HepG2 (cell line): ENCODE results near the gene TADA1. TPM values are rescaled to one million over a fixed set of nuclear protein-coding genes. Genes with fewer than 3 reads are reported as not detected.

Experiments
- ATAC-seq: fragments of 200-7000 bp; cut with Tn5 transposase; 3 replicates; pipeline ENCODE4 v1.9.1; 2020; ENCODE audit warnings: mild to moderate bottlenecking, moderate library complexity
- BruUV-seq: library from RNA; stranded (reverse); fragments of 400-500 nt; replicated peaks from 2 replicates; lab custom pipeline; 2021; lab: Mats Ljungman, UMichigan
- CTCF ChIA-PET: fragments of 300-600 bp; formaldehyde crosslinking; extraction: SDS; loops from one replicate; lab custom pipeline; 2021; ENCODE audit warnings: low total read pairs, inconsistent platforms, low intra/inter-chr PET ratio; lab: Yijun Ruan, JAX
- POLR2A ChIA-PET: fragments of 350-600 bp; sonication (Branson Sonifier 250); formaldehyde crosslinking; loops from one replicate; lab custom pipeline; 2020; ENCODE audit warnings: antibody characterized with exemption, inconsistent platforms; lab: Yijun Ruan, JAX
- DNase-seq: peaks from one replicate; pipeline ENCODE4 v3.0.0-alpha.2; 2015; ENCODE audit warnings: low spot score
- FAIRE-seq: peaks from 3 replicates; lab custom pipeline; 2011; peaks lifted over from hg19 to GRCh38; lab: Jason Lieb, UNC
- H2AFZ ChIP-seq: one replicate; pipeline ENCODE4 v1.6.1; 2011; ENCODE audit warnings: low read length, inconsistent platforms
- H3K27ac ChIP-seq: fragments of 300-600 bp; 3 replicates; pipeline ENCODE4 v1.8.0; 2011; ENCODE audit warnings: mixed run types, mild to moderate bottlenecking, mixed read lengths, low read length, inconsistent platforms; ENCODE audit not compliant: insufficient read depth; ENCODE audit errors: extremely low read length
- H3K27me3 ChIP-seq, 2 experiments: fragments of 200-600 bp in 1 of 2; 2 replicates in 1 of 2; 3 replicates in 1 of 2; pipeline versions ENCODE4 v1.6.0 to v1.8.0; 2011; ENCODE audit warnings: low read length in 2 of 2, mild to moderate bottlenecking in 2 of 2, moderate library complexity in 2 of 2, inconsistent platforms in 1 of 2; ENCODE audit not compliant: insufficient read depth in 2 of 2, control insufficient read depth in 1 of 2
- H3K36me3 ChIP-seq, 2 experiments: fragments of 200-600 bp in 1 of 2; replicated peaks in 1 of 2; 2 replicates in 1 of 2; 3 replicates in 1 of 2; pipeline versions ENCODE4 v1.5.1 to v1.8.0; 2011; ENCODE audit warnings: low read length in 2 of 2, inconsistent platforms in 1 of 2; ENCODE audit not compliant: insufficient read depth in 2 of 2, control insufficient read depth in 1 of 2
- H3K4me1 ChIP-seq: 2 replicates; pipeline ENCODE4 v1.5.1; 2012; ENCODE audit warnings: low read length, inconsistent platforms; ENCODE audit not compliant: insufficient read depth
- H3K4me2 ChIP-seq: 2 replicates; pipeline ENCODE4 v1.6.0; 2011; ENCODE audit warnings: low read depth, low read length, inconsistent platforms
- H3K4me3 ChIP-seq, 3 experiments: fragments of 200-600 bp in 1 of 3; sonication (generic), shearing (Covaris generic) in 1 of 3; replicated peaks in 1 of 3; 2 replicates each; pipeline ENCODE4 v1.5.1; 2011 to 2016; ENCODE audit warnings: low read length in 3 of 3, inconsistent platforms in 2 of 3, low read depth in 2 of 3, mild to moderate bottlenecking in 2 of 3, control low read depth in 1 of 3, mixed read lengths in 1 of 3; ENCODE audit not compliant: insufficient read depth in 1 of 3
- H3K79me2 ChIP-seq: one replicate; pipeline ENCODE4 v1.6.1; 2011; ENCODE audit warnings: low read length, inconsistent platforms; ENCODE audit not compliant: insufficient read depth
- H3K9ac ChIP-seq: 2 replicates; pipeline ENCODE4 v1.6.0; 2011; ENCODE audit warnings: mild to moderate bottlenecking, low read depth, low read length, inconsistent platforms; ENCODE audit not compliant: insufficient read depth
- H3K9me3 ChIP-seq: 2 replicates; pipeline ENCODE4 v1.5.1; 2012; ENCODE audit warnings: mild to moderate bottlenecking, low read length
- H4K20me1 ChIP-seq: 2 replicates; pipeline ENCODE4 v1.6.0; 2011; ENCODE audit warnings: inconsistent platforms, mild to moderate bottlenecking, low read length, moderate library complexity; ENCODE audit not compliant: insufficient read depth
- ATF1 ChIP-seq: IDR thresholded peaks from 2 replicates; pipeline ENCODE4 v1.6.1; 2016; ENCODE audit warnings: mild to moderate bottlenecking, control low read depth
- GATAD1 ChIP-seq: IDR thresholded peaks from 2 replicates; pipeline ENCODE4 v1.6.1; 2016; ENCODE audit warnings: missing genetic modification reagents, missing compliant biosample characterization
- HOMEZ ChIP-seq: IDR thresholded peaks from 2 replicates; pipeline ENCODE4 v1.6.1; 2016; ENCODE audit warnings: low read depth
- MEF2D ChIP-seq: sonication (generic); formaldehyde crosslinking; IDR thresholded peaks from 2 replicates; pipeline ENCODE4 v1.5.1; 2020; ENCODE audit warnings: mild to moderate bottlenecking, missing genetic modification reagents
- MLX ChIP-seq: IDR thresholded peaks from 2 replicates; pipeline ENCODE4 v1.6.1; 2016
- NR2F2 ChIP-seq: IDR thresholded peaks from 2 replicates; pipeline ENCODE4 v1.6.1; 2012; ENCODE audit warnings: low read depth, inconsistent platforms, borderline replicate concordance
- RBM22 ChIP-seq: fragments of 200-400 bp; formaldehyde crosslinking; optimal IDR thresholded peaks from 2 replicates; pipeline ENCODE3; 2017; ENCODE audit warnings: mild to moderate bottlenecking, low read length, moderate library complexity
- SIN3A ChIP-seq: IDR thresholded peaks from 2 replicates; pipeline ENCODE4 v1.6.1; 2011; ENCODE audit warnings: low read depth, mild to moderate bottlenecking, control low read depth, low read length, borderline replicate concordance
- SMYD3 ChIP-seq: sonication (generic); formaldehyde crosslinking; IDR thresholded peaks from 2 replicates; pipeline ENCODE4 v1.8.1; 2023; ENCODE audit warnings: mild to moderate bottlenecking, missing genetic modification reagents
- THYN1 ChIP-seq: sonication (generic); formaldehyde crosslinking; IDR thresholded peaks from 2 replicates; pipeline ENCODE4 v1.8.1; 2023; ENCODE audit warnings: low read depth, mild to moderate bottlenecking, moderate library complexity, missing genetic modification reagents, borderline replicate concordance
- ZBTB20 ChIP-seq: sonication (generic); formaldehyde crosslinking; IDR thresholded peaks from 2 replicates; pipeline ENCODE4 v1.8.1; 2023; ENCODE audit warnings: missing genetic modification reagents, low read depth, mild to moderate bottlenecking, borderline replicate concordance
- ZMYM3 ChIP-seq: sonication (generic); formaldehyde crosslinking; IDR thresholded peaks from 2 replicates; pipeline ENCODE4 v1.5.1; 2020; ENCODE audit warnings: mild to moderate bottlenecking, missing genetic modification reagents
- ZNF337 ChIP-seq: sonication (generic); formaldehyde crosslinking; IDR thresholded peaks from 2 replicates; pipeline ENCODE4 v1.5.1; 2020; ENCODE audit warnings: missing genetic modification reagents, low read depth, mild to moderate bottlenecking, borderline replicate concordance
- ZNF580 ChIP-seq: IDR thresholded peaks from 2 replicates; pipeline ENCODE4 v1.6.1; 2016; ENCODE audit warnings: low read depth, borderline replicate concordance
- ZNF724P ChIP-seq: sonication (generic); formaldehyde crosslinking; IDR thresholded peaks from 2 replicates; pipeline ENCODE4 v1.8.0; 2022; ENCODE audit warnings: missing genetic modification reagents, borderline replicate concordance
- WGBS: methylation state at CpG from one replicate; pipeline ENCODE4 v1.1.6; 2017; ENCODE audit warnings: low lambda C conversion rate; 5-methylcytosine and 5-hydroxymethylcytosine counted together
- in situ Hi-C: cut with HindIII; loops from 2 replicates; pipeline ENCODE4 v1.10.0; 2017; ENCODE audit warnings: low pct_unique_long_range_greater_than_20kb; ENCODE audit not compliant: extremely low pct_ligation_motif_present
- intact Hi-C: fragments of 100-400 bp; cut with micrococcal nuclease; formaldehyde crosslinking; loops from one replicate; pipeline ENCODE4 v1.10.0; 2022; ENCODE audit not compliant: unreplicated experiment
- polyA plus RNA-seq, 8 experiments: library from polyadenylated mRNA; depleted of rRNA in 3 of 8; stranded (reverse) in 7 of 8; unstranded in 1 of 8; fragments of >200 nt; fragmentation: Illumina TruSeq in 4 of 8; extraction: Trizol in 4 of 8; gene quantifications; 2 replicates each; pipeline versions ENCODE4 v1.2.1 to v1.2.3, GENCODE V29; 2011 to 2016; ENCODE audit warnings: low read depth in 4 of 8, missing spikeins in 1 of 8, mixed read lengths in 1 of 8; ENCODE audit not compliant: insufficient read depth in 1 of 8
- total RNA-seq, 5 experiments: library from RNA; depleted of rRNA; stranded (reverse); fragments of >200 nt; fragmentation: Illumina TruSeq; extraction: Trizol; gene quantifications; 2 replicates each; pipeline ENCODE4 v1.2.3, GENCODE V29; 2016; ENCODE audit warnings: low read depth in 1 of 5
- TF ChIP-seq, protein P1 (sequence below), 2 experiments: sonication (generic) in 1 of 2; formaldehyde crosslinking in 1 of 2; IDR thresholded peaks; 2 replicates each; pipeline versions ENCODE4 v1.4.0 to v1.6.1; 2016 to 2020; ENCODE audit warnings: borderline replicate concordance in 1 of 2, low read depth in 1 of 2, mild to moderate bottlenecking in 1 of 2, missing genetic modification reagents in 1 of 2
- TF ChIP-seq, protein P2 (sequence below): sonication (generic); formaldehyde crosslinking; IDR thresholded peaks from 2 replicates; pipeline ENCODE4 v1.5.1; 2020; ENCODE audit warnings: missing genetic modification reagents, mild to moderate bottlenecking, borderline replicate concordance

The TADA1 gene
- total and polyA plus RNA-seq, 2 of the 13 experiments (the other 11 are each of a cell fraction or from before 2014, with no cell fraction given): 28.3 to 29.1 TPM

DNA sequence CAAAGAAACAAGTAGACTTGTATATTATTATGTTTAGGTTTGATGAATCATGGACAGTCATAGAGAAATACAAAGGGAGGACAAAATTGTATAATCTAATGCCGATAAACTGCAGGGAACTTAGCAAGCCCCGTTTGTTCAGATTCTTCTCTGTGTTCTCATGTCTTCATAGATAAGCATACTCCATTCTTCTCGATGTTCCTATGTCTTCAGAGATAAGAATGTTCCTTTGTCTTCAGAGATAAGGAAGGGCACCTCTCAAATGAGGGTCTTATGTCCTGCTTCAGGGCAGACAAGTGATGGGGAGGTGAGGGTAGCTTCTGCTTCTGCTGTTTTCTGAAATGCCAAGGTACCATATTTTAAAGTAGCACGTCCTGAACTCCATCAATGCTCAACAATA is 19.7 kb upstream of the TADA1 start:
- H3K4me1 ChIP-seq: no peaks in the 10 kb centered on the region
- no peak for FAIRE-seq
- no peak overlapping the region for H3K9ac ChIP-seq
- in situ Hi-C loops: no loop called here
- 20% methylated on average over 4 of the region's 4 CpGs for WGBS
- H2AFZ ChIP-seq: no peak overlapping the region
- CTCF ChIA-PET: no interaction called here
- H3K27ac ChIP-seq: no peak overlapping the region
- intact Hi-C loops: no loop called here
- ATAC-seq: no peak
- no TSS peak for BruUV-seq
- no peaks in the 10 kb centered on the region for H3K79me2 ChIP-seq
- no peak for DNase-seq
- no peaks in the 10 kb centered on the region for H3K36me3 ChIP-seq
- POLR2A ChIA-PET: no interaction called here
- no peak overlapping the region for H3K4me3 ChIP-seq
- no peak overlapping the region for H3K4me2 ChIP-seq
- no peaks in the 10 kb centered on the region for H4K20me1 ChIP-seq
- H3K9me3 ChIP-seq: peaks cover 6% of the 10 kb centered on the region
- 0 out of 5 replicates have a peak, but pooled peaks cover 0 to 9% of the 10 kb centered on the region in 2 experiments for H3K27me3 ChIP-seq
- no peak for TF ChIP-seq SMYD3 (CRISPR knock-in tag)
- TF ChIP-seq ZMYM3 (CRISPR knock-in tag): no peak
- TF ChIP-seq, protein P1, sequence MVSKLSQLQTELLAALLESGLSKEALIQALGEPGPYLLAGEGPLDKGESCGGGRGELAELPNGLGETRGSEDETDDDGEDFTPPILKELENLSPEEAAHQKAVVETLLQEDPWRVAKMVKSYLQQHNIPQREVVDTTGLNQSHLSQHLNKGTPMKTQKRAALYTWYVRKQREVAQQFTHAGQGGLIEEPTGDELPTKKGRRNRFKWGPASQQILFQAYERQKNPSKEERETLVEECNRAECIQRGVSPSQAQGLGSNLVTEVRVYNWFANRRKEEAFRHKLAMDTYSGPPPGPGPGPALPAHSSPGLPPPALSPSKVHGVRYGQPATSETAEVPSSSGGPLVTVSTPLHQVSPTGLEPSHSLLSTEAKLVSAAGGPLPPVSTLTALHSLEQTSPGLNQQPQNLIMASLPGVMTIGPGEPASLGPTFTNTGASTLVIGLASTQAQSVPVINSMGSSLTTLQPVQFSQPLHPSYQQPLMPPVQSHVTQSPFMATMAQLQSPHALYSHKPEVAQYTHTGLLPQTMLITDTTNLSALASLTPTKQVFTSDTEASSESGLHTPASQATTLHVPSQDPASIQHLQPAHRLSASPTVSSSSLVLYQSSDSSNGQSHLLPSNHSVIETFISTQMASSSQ (IDR thresholded peaks at IDR 0.05; ENCODE audit: low read depth): no peak
- TF ChIP-seq, protein P1 (CRISPR knock-in tag; IDR thresholded peaks at IDR 0.05; ENCODE audit: borderline replicate concordance): no peak
- no peak for TF ChIP-seq NR2F2
- no peak for TF ChIP-seq ZNF580 (CRISPR knock-in tag)
- TF ChIP-seq, protein P2, sequence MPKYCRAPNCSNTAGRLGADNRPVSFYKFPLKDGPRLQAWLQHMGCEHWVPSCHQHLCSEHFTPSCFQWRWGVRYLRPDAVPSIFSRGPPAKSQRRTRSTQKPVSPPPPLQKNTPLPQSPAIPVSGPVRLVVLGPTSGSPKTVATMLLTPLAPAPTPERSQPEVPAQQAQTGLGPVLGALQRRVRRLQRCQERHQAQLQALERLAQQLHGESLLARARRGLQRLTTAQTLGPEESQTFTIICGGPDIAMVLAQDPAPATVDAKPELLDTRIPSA (CRISPR knock-in tag): no peak
- no peak for TF ChIP-seq MEF2D
- TF ChIP-seq MLX (CRISPR knock-in tag): no peak
- no peak for TF ChIP-seq ZNF724P
- no peak for TF ChIP-seq ZNF337 (CRISPR knock-in tag)
- no peak for TF ChIP-seq THYN1 (CRISPR knock-in tag)
- TF ChIP-seq SIN3A: no peak
- TF ChIP-seq HOMEZ (CRISPR knock-in tag): no peak
- TF ChIP-seq GATAD1 (CRISPR knock-in tag): no peak
- TF ChIP-seq ATF1 (CRISPR knock-in tag): no peak
- no peak for TF ChIP-seq RBM22
- no peak for TF ChIP-seq ZBTB20
